SK-N-SH (cell line): ENCODE data around the gene TOR4A. TPM values are rescaled to one million over a fixed set of nuclear protein-coding genes. Genes with fewer than 3 reads are reported as not detected.

Experiments used
- CTCF ChIA-PET: fragments of 300-600, 350-600 bp; formaldehyde crosslinking; extraction: SDS; loops from one replicate; lab custom pipeline; 2021; lab: Yijun Ruan, JAX
- POLR2A ChIA-PET: fragments of 350-600 bp; sonication (Branson Sonifier 250); formaldehyde crosslinking; extraction: SDS; loops from one replicate; lab custom pipeline; 2020; ENCODE audit warnings: antibody characterized with exemption, inconsistent platforms; lab: Yijun Ruan, JAX
- DNase-seq: peaks from one replicate; pipeline ENCODE4 v3.0.0; 2012
- H2AFZ ChIP-seq: fragments of 200-600 bp; sonication (generic); 2 replicates; pipeline ENCODE4 v1.8.1; 2016; ENCODE audit warnings: antibody characterized with exemption, mild to moderate bottlenecking, low read depth
- H3F3A ChIP-seq: fragments of 200-600 bp; sonication (generic); replicated peaks from 2 replicates; pipeline ENCODE3; 2016; ENCODE audit warnings: antibody characterized with exemption, mild to moderate bottlenecking; ENCODE audit not compliant: insufficient read depth
- H3K27ac ChIP-seq, 2 experiments: fragments of 200-500 bp in 1 of 2; fragments of 200-600 bp in 1 of 2; sonication (Bioruptor generic) in 1 of 2; sonication (generic), shearing (Covaris generic) in 1 of 2; 2 replicates each; pipeline versions ENCODE4 v1.5.1 to v1.6.1; 2014 to 2016; ENCODE audit warnings: low read depth in 2 of 2, inconsistent platforms in 1 of 2, low read length in 1 of 2, mild to moderate bottlenecking in 1 of 2, mixed read lengths in 1 of 2
- H3K27me3 ChIP-seq: fragments of 200-600 bp; sonication (generic), shearing (Covaris generic); 2 replicates; pipeline ENCODE4 v1.6.1; 2016; ENCODE audit warnings: mixed run types; ENCODE audit not compliant: insufficient read depth
- H3K36me3 ChIP-seq, 2 experiments: fragments of 200-500 bp in 1 of 2; fragments of 200-600 bp in 1 of 2; sonication (Bioruptor generic) in 1 of 2; sonication (generic) in 1 of 2; replicated peaks in 1 of 2; 2 replicates each; pipeline versions ENCODE3 to v1.5.1; 2014 to 2016; ENCODE audit warnings: low read length in 1 of 2, mild to moderate bottlenecking in 1 of 2; ENCODE audit not compliant: insufficient read depth in 2 of 2, control insufficient read depth in 1 of 2
- H3K4me1 ChIP-seq, 2 experiments: fragments of 200-500 bp in 1 of 2; fragments of 200-600 bp in 1 of 2; sonication (Bioruptor generic) in 1 of 2; sonication (generic), shearing (Covaris generic) in 1 of 2; 2 replicates each; pipeline versions ENCODE4 v1.5.1 to v1.6.1; 2014 to 2016; ENCODE audit warnings: low read depth in 1 of 2, low read length in 1 of 2, mixed run types in 1 of 2; ENCODE audit not compliant: insufficient read depth in 2 of 2, control insufficient read depth in 1 of 2
- H3K4me2 ChIP-seq: fragments of 200-600 bp; sonication (generic), shearing (Covaris generic); 2 replicates; pipeline ENCODE4 v1.6.1; 2017; ENCODE audit warnings: mixed run types
- H3K4me3 ChIP-seq, 2 experiments: fragments of 200-500 bp in 1 of 2; fragments of 200-600 bp in 1 of 2; sonication (Bioruptor generic) in 1 of 2; sonication (generic), shearing (Covaris generic) in 1 of 2; 2 replicates each; pipeline versions ENCODE4 v1.5.1 to v1.8.1; 2014 to 2016; ENCODE audit warnings: low read depth in 2 of 2, inconsistent platforms in 1 of 2, low read length in 1 of 2, mild to moderate bottlenecking in 1 of 2, mixed read lengths in 1 of 2, moderate library complexity in 1 of 2
- H3K79me2 ChIP-seq: fragments of 200-600 bp; sonication (generic); 2 replicates; pipeline ENCODE4 v1.8.1; 2017; ENCODE audit warnings: mild to moderate bottlenecking; ENCODE audit not compliant: insufficient read depth
- H3K9ac ChIP-seq: fragments of 200-600 bp; sonication (generic); 2 replicates; pipeline ENCODE4 v1.6.1; 2017; ENCODE audit warnings: mixed run types
- H3K9me2 ChIP-seq: fragments of 200-600 bp; sonication (generic); 2 replicates; pipeline ENCODE4 v1.6.1; 2017; ENCODE audit warnings: mixed run types
- H3K9me3 ChIP-seq: fragments of 200-600 bp; sonication (generic); 2 replicates; pipeline ENCODE4 v1.6.1; 2017; ENCODE audit warnings: mixed run types, mild to moderate bottlenecking, moderate library complexity
- H4K20me1 ChIP-seq: fragments of 200-600 bp; sonication (generic); 2 replicates; pipeline ENCODE4 v1.6.1; 2017; ENCODE audit warnings: mild to moderate bottlenecking, mixed run types; ENCODE audit not compliant: insufficient read depth
- CHD2 ChIP-seq: fragments of 150-350 bp; IDR thresholded peaks from 2 replicates; pipeline ENCODE4 v1.6.1; 2018; ENCODE audit warnings: low read length; ENCODE audit not compliant: partially characterized antibody
- ELF1 ChIP-seq: IDR thresholded peaks from 2 replicates; pipeline ENCODE4 v1.4.0; 2012
- EP300 ChIP-seq, 2 experiments: IDR thresholded peaks; 2 replicates each; pipeline versions ENCODE4 v1.4.0 to v1.6.1; 2012; ENCODE audit warnings: borderline replicate concordance in 1 of 2, low read depth in 1 of 2, low read length in 1 of 2
- EZH2phosphoT487 ChIP-seq: fragments of 200-600 bp; sonication (generic); IDR thresholded peaks from 2 replicates; pipeline ENCODE4 v1.6.1; 2017; ENCODE audit warnings: low read depth, mixed run types, mild to moderate bottlenecking, antibody characterized with exemption, moderate library complexity, borderline replicate concordance
- FOXM1 ChIP-seq: IDR thresholded peaks from 2 replicates; pipeline ENCODE4 v1.4.0; 2012; ENCODE audit warnings: low read depth, mild to moderate bottlenecking
- IRF3 ChIP-seq: fragments of 150-350 bp; IDR thresholded peaks from 2 replicates; pipeline ENCODE4 v1.6.1; 2016; ENCODE audit warnings: mild to moderate bottlenecking, low read depth, low read length
- JUND ChIP-seq: IDR thresholded peaks from 2 replicates; pipeline ENCODE4 v1.4.0; 2012
- MAX ChIP-seq: IDR thresholded peaks from 2 replicates; pipeline ENCODE4 v1.4.0; 2012; ENCODE audit warnings: low read depth
- MXI1 ChIP-seq: IDR thresholded peaks from 2 replicates; pipeline ENCODE4 v1.6.1; 2012; ENCODE audit warnings: mild to moderate bottlenecking, low read depth, low read length, improper control_type of control experiment
- NRF1 ChIP-seq: IDR thresholded peaks from 2 replicates; pipeline ENCODE4 v1.6.1; 2012; ENCODE audit warnings: low read depth, mild to moderate bottlenecking, low read length
- PBX3 ChIP-seq: IDR thresholded peaks from 2 replicates; pipeline ENCODE4; 2012
- POLR2AphosphoS5 ChIP-seq: IDR thresholded peaks from 2 replicates; pipeline ENCODE4 v1.6.1; 2012; ENCODE audit warnings: low read depth, low read length
- RAD21 ChIP-seq: IDR thresholded peaks from 2 replicates; pipeline ENCODE4 v1.6.1; 2012; ENCODE audit warnings: mild to moderate bottlenecking, low read length
- REST ChIP-seq: IDR thresholded peaks from 2 replicates; pipeline ENCODE4 v1.6.1; 2012; ENCODE audit warnings: mild to moderate bottlenecking, low read depth, low read length, moderate library complexity
- RFX5 ChIP-seq: IDR thresholded peaks from 2 replicates; pipeline ENCODE4 v1.6.1; 2012; ENCODE audit warnings: mild to moderate bottlenecking, improper control_type of control experiment, low read length
- SMC3 ChIP-seq: IDR thresholded peaks from 2 replicates; pipeline ENCODE4 v1.6.1; 2012; ENCODE audit warnings: low read depth, low read length, improper control_type of control experiment
- TEAD4 ChIP-seq: IDR thresholded peaks from 2 replicates; pipeline ENCODE4 v1.4.0; 2012; ENCODE audit warnings: mild to moderate bottlenecking, borderline replicate concordance; ENCODE audit not compliant: insufficient read depth
- YY1 ChIP-seq: IDR thresholded peaks from 2 replicates; pipeline ENCODE4 v1.4.0; 2012; ENCODE audit warnings: low read depth, mild to moderate bottlenecking
- WGBS: methylation state at CpG from one replicate; pipeline ENCODE4 v1.1.6; 2017; ENCODE audit warnings: low lambda C conversion rate; 5-methylcytosine and 5-hydroxymethylcytosine counted together
- polyA plus RNA-seq, 3 experiments: library from polyadenylated mRNA; depleted of rRNA; stranded (reverse); fragments of >200 nt; gene quantifications; 2 replicates each; pipeline ENCODE4 v1.2.3, GENCODE V29; 2012
- TF ChIP-seq, protein P1 (sequence below): IDR thresholded peaks from 2 replicates; pipeline ENCODE4 v1.4.0; 2012; ENCODE audit warnings: low read depth, borderline replicate concordance
- TF ChIP-seq, protein P2 (sequence below): fragments of 200-600 bp; sonication (generic); IDR thresholded peaks from 2 replicates; pipeline ENCODE4 v1.6.1; 2017; ENCODE audit warnings: antibody characterized with exemption, mild to moderate bottlenecking, moderate library complexity

Gene TOR4A
- polyA plus RNA-seq, 1 of the 3 experiments (the other 2 are of a cell fraction), result 0.81 TPM

DNA sequence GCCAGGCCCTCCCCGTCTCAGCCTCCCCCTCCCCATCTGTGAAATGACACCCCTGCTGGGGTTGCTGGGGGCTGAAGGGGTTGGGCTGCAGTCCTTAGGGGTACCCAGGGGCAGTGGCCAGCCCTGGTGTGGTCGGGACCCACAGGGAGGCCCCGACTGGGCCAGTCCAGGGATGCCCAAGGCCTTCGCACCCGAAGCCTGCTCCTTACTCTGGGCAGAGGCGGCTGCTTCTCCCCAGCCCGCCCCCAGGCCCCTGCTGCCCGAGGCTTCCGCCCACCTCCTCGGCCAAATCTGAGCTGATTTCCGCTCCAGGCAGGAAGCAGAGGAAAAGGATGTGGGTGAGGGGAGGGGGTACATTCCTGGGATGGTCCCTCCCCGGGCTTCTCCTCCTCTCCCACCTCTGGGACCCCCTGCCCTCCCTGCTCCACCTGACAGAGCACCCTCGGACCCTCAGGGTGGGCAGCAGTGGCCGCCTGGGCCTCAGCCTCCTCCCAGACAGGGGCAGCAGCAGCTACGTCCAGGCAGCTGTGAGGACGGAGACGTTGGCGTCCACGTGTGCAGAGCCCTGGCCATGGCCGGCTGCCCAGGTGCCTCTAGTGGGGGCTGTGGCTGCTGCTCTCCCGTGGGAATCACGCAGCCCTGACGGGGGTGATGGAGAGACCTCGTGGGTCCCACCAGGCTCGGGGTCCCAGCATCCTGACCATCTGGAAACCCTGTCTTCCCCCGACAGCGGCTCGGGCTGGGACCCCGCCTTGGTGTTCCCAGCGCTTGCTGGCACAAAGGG is 28.7 kb downstream of the TOR4A start (continued):
- TF ChIP-seq, protein P1, sequence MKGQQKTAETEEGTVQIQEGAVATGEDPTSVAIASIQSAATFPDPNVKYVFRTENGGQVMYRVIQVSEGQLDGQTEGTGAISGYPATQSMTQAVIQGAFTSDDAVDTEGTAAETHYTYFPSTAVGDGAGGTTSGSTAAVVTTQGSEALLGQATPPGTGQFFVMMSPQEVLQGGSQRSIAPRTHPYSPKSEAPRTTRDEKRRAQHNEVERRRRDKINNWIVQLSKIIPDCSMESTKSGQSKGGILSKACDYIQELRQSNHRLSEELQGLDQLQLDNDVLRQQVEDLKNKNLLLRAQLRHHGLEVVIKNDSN, result no peak
- TF ChIP-seq MAX (no peak), RAD21 (no peak), CHD2 (no peak), RFX5 (no peak)

- Histone ChIP-seq H3K4me3 (no peak overlapping the region), H3F3A (no peaks in the 10 kb centered on the region), H3K9ac (no peak overlapping the region), H4K20me1 (no peaks in the 10 kb centered on the region), H3K4me2 (no peak overlapping the region), H3K27me3 (no peaks in the 10 kb centered on the region), H3K4me1 (peaks cover 0 to 16% of the 10 kb centered on the region in 2 experiments; a peak in 1 of 4 replicates), H2AFZ (no peak overlapping the region)
- 75% methylated on average over 3 of the region's 23 CpGs for WGBS
- CTCF ChIA-PET, result interaction anchor here (0.8 kb wide), 1 partner anchor 203 kb away, joined by 3 read pairs; no protein-coding TSS in a partner anchor
- TF ChIP-seq NRF1 (no peak), POLR2AphosphoS5 (no peak), ELF1 (no peak), EP300 (IDR thresholded peaks at IDR 0.05; ENCODE audit: borderline replicate concordance in 1 of 2, low read depth in 1 of 2, low read length in 1 of 2) (no peak), JUND (no peak), MXI1 (no peak), FOXM1 (no peak), EZH2phosphoT487 (no peak), PBX3 (no peak), SMC3 (no peak), IRF3 (no peak), REST (no peak), TEAD4 (no peak), CHD2 (no peak), YY1 (no peak)
- TF ChIP-seq, protein P2, sequence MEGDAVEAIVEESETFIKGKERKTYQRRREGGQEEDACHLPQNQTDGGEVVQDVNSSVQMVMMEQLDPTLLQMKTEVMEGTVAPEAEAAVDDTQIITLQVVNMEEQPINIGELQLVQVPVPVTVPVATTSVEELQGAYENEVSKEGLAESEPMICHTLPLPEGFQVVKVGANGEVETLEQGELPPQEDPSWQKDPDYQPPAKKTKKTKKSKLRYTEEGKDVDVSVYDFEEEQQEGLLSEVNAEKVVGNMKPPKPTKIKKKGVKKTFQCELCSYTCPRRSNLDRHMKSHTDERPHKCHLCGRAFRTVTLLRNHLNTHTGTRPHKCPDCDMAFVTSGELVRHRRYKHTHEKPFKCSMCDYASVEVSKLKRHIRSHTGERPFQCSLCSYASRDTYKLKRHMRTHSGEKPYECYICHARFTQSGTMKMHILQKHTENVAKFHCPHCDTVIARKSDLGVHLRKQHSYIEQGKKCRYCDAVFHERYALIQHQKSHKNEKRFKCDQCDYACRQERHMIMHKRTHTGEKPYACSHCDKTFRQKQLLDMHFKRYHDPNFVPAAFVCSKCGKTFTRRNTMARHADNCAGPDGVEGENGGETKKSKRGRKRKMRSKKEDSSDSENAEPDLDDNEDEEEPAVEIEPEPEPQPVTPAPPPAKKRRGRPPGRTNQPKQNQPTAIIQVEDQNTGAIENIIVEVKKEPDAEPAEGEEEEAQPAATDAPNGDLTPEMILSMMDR, result no peak
- TF ChIP-seq, all 33 proteins: peak for 0
- POLR2A ChIA-PET, result interaction anchor here (0.6 kb wide), 1 partner anchor 245 kb away, joined by 3 read pairs; the partner anchor contains the start of gene MRPL41
- no peaks in the 10 kb centered on the region for H3K36me3 ChIP-seq
- no peaks in the 10 kb centered on the region for H3K79me2 ChIP-seq
- no peaks in the 10 kb centered on the region for H3K9me3 ChIP-seq
- no peaks in the 10 kb centered on the region for H3K9me2 ChIP-seq
- H3K27ac ChIP-seq, result no peak overlapping the region
- DNase-seq, result peak; percentile 27
Measured at GRCh38 chr9:137306850-137307254, 29.3 kb downstream of the TOR4A start.
